ENCODE data around the gene KIF18A.

The KIF18A gene

GRCh38 chr11:28009996-28010395, 98.0 kb downstream of the KIF18A start:
- no peak overlapping the region for H3K4me3 ChIP-seq (ENCODE audit: low read depth, low read length)
- TF ChIP-seq CTCF (IDR thresholded peaks at IDR 0.05; ENCODE audit: borderline replicate concordance, insufficient read depth, low read depth, low read length): no peak

- no peak for TF ChIP-seq CTCF (IDR thresholded peaks at IDR 0.05; ENCODE audit: borderline replicate concordance, insufficient read depth, low read depth, low read length)
- H3K4me3 ChIP-seq (ENCODE audit: low read depth, low read length): no peak overlapping the region
Measured at GRCh38 chr11:28009388-28009787, 98.6 kb downstream of the KIF18A start.

- H3K4me3 ChIP-seq (ENCODE audit: low read depth, low read length): no peak overlapping the region
- no peak for TF ChIP-seq CTCF (IDR thresholded peaks at IDR 0.05; ENCODE audit: borderline replicate concordance, insufficient read depth, low read depth, low read length)
Measured at GRCh38 chr11:28003615-28004014, 104.3 kb downstream of the KIF18A start.

GRCh38 chr11:27998552-27998951, 109.4 kb downstream of the KIF18A start:
- no peak for TF ChIP-seq CTCF (IDR thresholded peaks at IDR 0.05; ENCODE audit: borderline replicate concordance, insufficient read depth, low read depth, low read length)

GRCh38 chr11:27997344-27997743, 110.6 kb downstream of the KIF18A start:
- no peak for TF ChIP-seq CTCF (IDR thresholded peaks at IDR 0.05; ENCODE audit: borderline replicate concordance, insufficient read depth, low read depth, low read length)
- H3K4me3 ChIP-seq (ENCODE audit: low read depth, low read length): no peak overlapping the region

More at GRCh38 chr11:27998552-27998951, 109.4 kb downstream of the KIF18A start:
- H3K4me3 ChIP-seq (ENCODE audit: low read depth, low read length): no peak overlapping the region

- no peak for TF ChIP-seq CTCF (IDR thresholded peaks at IDR 0.05; ENCODE audit: borderline replicate concordance, insufficient read depth, low read depth, low read length)
- H3K4me3 ChIP-seq (ENCODE audit: low read depth, low read length): no peak overlapping the region
Measured at GRCh38 chr11:27996066-27996465, 111.9 kb downstream of the KIF18A start.

- H3K4me3 ChIP-seq (ENCODE audit: low read depth, low read length): no peak overlapping the region
- no peak for TF ChIP-seq CTCF (IDR thresholded peaks at IDR 0.05; ENCODE audit: borderline replicate concordance, insufficient read depth, low read depth, low read length)
Measured at GRCh38 chr11:27995083-27995482, 112.9 kb downstream of the KIF18A start.
